Measurements from ENCODE around the gene MROH2A. TPM values are rescaled to one million over a fixed set of nuclear protein-coding genes. Genes with fewer than 3 reads are reported as not detected.

MROH2A gene
- total RNA-seq, 1 donor from 2014 or later: not detected

Other genes starting within 250 kb of the MROH2A start
- 29.4 to 38.2 TPM (median 33.1 TPM) in 3 replicates for gene USP40, start 211.5 kb upstream of the MROH2A start, total RNA-seq
- not detected in 3 replicates for gene UGT1A8, start 160.7 kb upstream of the MROH2A start, total RNA-seq
- not detected in 3 replicates for gene UGT1A10, start 141.9 kb upstream of the MROH2A start, total RNA-seq
- gene UGT1A9, start 106.4 kb upstream of the MROH2A start, total RNA-seq: 0.10 TPM in 1 of 3 replicates, not detected in the others
- gene UGT1A7, start 96.4 kb upstream of the MROH2A start, total RNA-seq: 0.12 to 0.23 TPM in 2 of 3 replicates, not detected in the other
- 0.17 TPM in 1 of 3 replicates, not detected in the others for gene UGT1A6, start 85.4 kb upstream of the MROH2A start, total RNA-seq
- gene UGT1A5, start 65.4 kb upstream of the MROH2A start, total RNA-seq: not detected in 3 replicates
- not detected in 3 replicates for gene UGT1A4, start 59.6 kb upstream of the MROH2A start, total RNA-seq
- not detected in 3 replicates for gene UGT1A3, start 49.3 kb upstream of the MROH2A start, total RNA-seq
- not detected in 3 replicates for gene UGT1A1, start 18.1 kb upstream of the MROH2A start, total RNA-seq
- gene HJURP, start 76.2 kb downstream of the MROH2A start, total RNA-seq: 6.9 to 9.2 TPM (median 8.2 TPM) in 3 replicates
- gene TRPM8, start 139.0 kb downstream of the MROH2A start, total RNA-seq: 0.15 TPM in 1 of 3 replicates, not detected in the others